ENCODE results near the gene KCNJ15.

KCNJ15 gene

DNA sequence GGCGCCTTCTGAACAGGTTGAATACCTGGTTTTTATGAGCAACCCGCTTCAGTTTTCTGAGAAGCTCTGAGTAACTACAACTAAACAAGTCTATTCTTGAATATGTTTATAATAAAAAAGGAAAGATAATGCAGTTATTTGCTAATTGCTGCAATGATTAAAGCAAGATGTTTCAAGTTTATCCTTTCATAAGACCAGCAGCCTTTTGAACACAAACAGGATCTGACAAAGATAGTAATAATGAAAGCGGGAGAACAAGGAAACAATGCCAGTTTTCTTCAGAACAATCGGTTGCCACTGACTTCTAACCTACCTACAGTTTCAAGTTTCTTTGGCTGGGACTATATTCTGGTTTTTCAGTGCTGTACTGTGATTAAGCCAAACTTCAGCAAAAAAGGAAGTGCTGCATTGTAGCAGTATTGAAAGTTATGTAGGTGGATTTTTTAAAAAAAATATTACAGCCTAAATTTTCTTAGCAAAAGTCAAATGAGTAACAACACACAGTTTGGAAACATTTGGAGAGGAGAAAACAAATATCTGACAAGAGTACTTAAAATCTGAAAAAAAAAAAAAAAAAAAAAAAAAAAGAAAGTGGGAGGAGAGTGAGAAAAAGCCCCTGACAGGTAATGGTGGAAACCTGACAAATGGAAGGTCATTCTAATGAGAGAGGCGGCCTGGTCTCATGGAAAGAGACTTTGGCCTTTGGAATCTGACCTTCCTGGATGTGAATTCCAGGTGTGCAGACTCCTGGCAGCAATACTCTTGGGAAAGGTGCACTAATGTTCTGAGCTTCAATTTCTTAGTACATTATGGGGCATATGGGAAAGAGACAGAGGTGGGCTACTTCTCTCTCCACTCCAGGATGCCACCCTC is 11.4 kb downstream of the KCNJ15 start:
- peaks cover 6% of the 10 kb centered on the region for H3K4me1 ChIP-seq (ENCODE audit: control insufficient read depth, insufficient read depth, low read length, poor library complexity, severe bottlenecking)
- no peak overlapping the region for H3K27ac ChIP-seq (ENCODE audit: low read depth, low read length, severe bottlenecking)
- no peak overlapping the region for H3K4me3 ChIP-seq (ENCODE audit: extremely low read depth, insufficient read depth, low read length, poor library complexity, severe bottlenecking)
- H3K9me3 ChIP-seq (ENCODE audit: control insufficient read depth, low read length) = no peaks in the 10 kb centered on the region
- no peaks in the 10 kb centered on the region for H3K36me3 ChIP-seq (ENCODE audit: control insufficient read depth, insufficient read depth, low read length)
- 88 to 90% methylated on average over 2 to 3 of the region's 5 CpGs for WGBS, 2 experiments (ENCODE audit: insufficient coverage in 2 of 2)

DNA sequence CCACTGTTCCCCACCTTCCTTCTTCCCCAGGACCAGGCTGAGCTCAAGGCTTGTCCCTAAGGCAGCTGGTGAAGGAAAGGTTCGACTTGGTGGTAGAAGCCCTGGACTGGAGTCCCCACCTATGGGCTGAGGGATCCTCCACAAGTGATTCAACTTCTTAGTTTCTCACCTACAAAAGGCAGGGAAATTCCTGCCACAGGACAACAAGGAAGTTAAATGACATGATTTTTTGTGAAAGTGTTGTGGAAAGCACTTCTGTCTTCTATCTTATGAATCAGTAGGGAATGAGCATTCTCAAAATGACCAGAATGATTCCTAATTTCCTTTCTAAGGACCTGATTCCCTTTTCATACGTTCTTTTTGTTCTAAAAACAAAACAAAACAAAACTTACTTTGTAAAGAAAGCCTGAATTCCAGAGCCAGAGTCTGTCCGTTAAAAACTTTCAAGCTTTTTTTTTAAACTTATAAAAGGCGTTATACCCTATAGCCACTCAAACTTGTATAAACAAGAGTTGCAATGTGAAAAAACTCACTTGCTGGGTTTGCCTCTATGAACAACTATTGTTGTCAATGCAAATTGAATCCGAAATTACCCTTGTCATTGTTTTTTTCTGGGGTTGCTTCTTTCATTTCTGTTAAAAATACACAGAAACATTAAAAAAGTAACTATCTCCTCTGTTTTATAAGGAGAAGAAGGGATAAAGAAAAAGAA is 12.2 kb downstream of the KCNJ15 start:
- no peak overlapping the region for H3K4me3 ChIP-seq (ENCODE audit: extremely low read depth, insufficient read depth, low read length, poor library complexity, severe bottlenecking)
- H3K4me1 ChIP-seq (ENCODE audit: control insufficient read depth, insufficient read depth, low read length, poor library complexity, severe bottlenecking) = peaks cover 6% of the 10 kb centered on the region
- H3K27ac ChIP-seq (ENCODE audit: low read depth, low read length, severe bottlenecking) = no peak overlapping the region
- H3K9me3 ChIP-seq (ENCODE audit: control insufficient read depth, low read length) = no peaks in the 10 kb centered on the region
- no peaks in the 10 kb centered on the region for H3K36me3 ChIP-seq (ENCODE audit: control insufficient read depth, insufficient read depth, low read length)
- WGBS, 2 experiments (ENCODE audit: insufficient coverage in 2 of 2) = 84 to 95% methylated on average over 3 to 4 of the region's 5 CpGs

DNA sequence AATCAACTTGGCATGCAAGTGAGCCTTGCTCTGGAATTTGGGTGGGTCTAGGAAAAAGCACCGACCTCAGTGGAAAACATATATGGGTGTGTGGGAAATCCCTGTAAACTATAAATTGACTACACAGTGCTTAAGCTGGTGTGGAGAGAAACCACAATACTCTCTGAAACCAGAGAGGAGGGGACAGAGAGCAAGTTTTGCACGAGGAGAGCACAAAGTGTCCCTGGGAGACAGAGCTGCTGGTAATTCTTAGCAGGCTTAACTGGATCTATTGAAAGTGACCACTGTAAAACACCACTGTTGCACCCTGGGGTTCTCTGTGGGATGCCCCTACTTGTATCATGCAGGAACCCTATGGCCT is 12.8 kb downstream of the KCNJ15 start:
- Histone ChIP-seq H3K4me3 (ENCODE audit: extremely low read depth, insufficient read depth, low read length, poor library complexity, severe bottlenecking) (no peak overlapping the region), H3K9me3 (ENCODE audit: control insufficient read depth, low read length) (no peaks in the 10 kb centered on the region), H3K27ac (ENCODE audit: low read depth, low read length, severe bottlenecking) (no peak overlapping the region), H3K4me1 (ENCODE audit: control insufficient read depth, insufficient read depth, low read length, poor library complexity, severe bottlenecking) (peaks cover 6% of the 10 kb centered on the region), H3K36me3 (ENCODE audit: control insufficient read depth, insufficient read depth, low read length) (no peaks in the 10 kb centered on the region)
- WGBS, 2 experiments (ENCODE audit: insufficient coverage in 2 of 2) = 54 to 86% methylated on average over 1 of the region's 2 CpGs

DNA sequence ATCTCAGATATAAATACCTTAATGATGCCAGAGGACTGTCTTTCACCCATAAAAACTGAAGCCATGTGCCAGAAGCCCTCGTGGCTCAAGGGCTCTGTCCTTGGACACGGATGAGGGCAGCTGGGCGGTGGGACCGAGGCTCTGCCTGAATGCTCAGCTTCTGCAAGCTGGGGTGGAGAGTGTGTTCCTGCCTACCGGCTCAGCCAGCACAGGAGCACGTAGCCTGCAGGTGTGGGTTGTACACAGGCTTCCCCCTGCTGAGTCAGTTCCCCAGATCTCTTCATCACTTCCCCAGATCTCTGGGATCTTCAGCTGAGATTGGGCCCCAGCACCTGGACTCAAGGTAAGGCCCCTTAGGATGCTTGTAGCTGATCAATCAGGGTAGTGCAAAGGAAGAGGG is 15.4 kb downstream of the KCNJ15 start:
- peaks cover 2% of the 10 kb centered on the region for H3K4me1 ChIP-seq (ENCODE audit: control insufficient read depth, insufficient read depth, low read length, poor library complexity, severe bottlenecking)
- no peaks in the 10 kb centered on the region for H3K36me3 ChIP-seq (ENCODE audit: control insufficient read depth, insufficient read depth, low read length)
- no peak overlapping the region for H3K27ac ChIP-seq (ENCODE audit: low read depth, low read length, severe bottlenecking)
- no peak overlapping the region for H3K4me3 ChIP-seq (ENCODE audit: extremely low read depth, insufficient read depth, low read length, poor library complexity, severe bottlenecking)
- 90 to 93% methylated on average over 4 to 5 of the region's 6 CpGs for WGBS, 2 experiments (ENCODE audit: insufficient coverage in 2 of 2)
- no peaks in the 10 kb centered on the region for H3K9me3 ChIP-seq (ENCODE audit: control insufficient read depth, low read length)

DNA sequence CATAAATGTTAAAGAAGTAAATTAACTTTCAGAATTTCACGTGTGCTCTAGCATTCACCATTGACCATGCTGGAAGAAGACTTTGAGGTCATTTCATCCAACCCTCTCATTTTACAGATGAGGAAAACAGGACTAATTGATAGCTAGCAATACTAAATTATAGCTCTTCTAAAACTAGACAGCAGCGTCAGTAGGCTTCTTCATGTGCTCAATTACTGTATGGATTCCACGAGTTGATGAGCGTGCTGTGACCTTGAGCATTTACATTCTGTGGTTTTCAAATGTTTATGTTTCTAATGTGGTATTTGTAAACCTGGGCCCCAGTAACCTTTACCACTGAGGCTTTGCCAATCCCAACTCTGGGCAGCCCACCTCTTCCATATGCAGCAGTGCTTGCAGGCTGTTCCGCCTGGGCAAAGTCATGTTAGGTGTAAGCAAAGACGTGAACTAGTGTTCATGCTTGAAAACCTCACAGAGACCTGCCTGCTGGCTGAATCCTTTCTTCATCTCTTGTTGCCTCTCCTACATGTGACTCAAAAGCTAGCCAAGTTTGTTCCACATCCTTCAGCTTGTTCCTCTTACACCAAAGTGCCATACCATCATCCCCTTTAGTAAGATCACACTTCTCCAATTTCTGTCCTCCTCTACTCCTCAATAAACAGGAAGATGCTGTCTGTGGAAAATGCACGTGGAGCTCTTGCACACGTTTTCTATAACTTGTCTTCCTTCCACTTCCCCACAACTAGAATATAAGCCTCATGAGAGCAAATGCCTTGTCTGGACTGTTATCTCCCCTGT is 17.2 kb downstream of the KCNJ15 start:
- Histone ChIP-seq H3K4me3 (ENCODE audit: extremely low read depth, insufficient read depth, low read length, poor library complexity, severe bottlenecking) (no peak overlapping the region), H3K27ac (ENCODE audit: low read depth, low read length, severe bottlenecking) (no peak overlapping the region), H3K4me1 (ENCODE audit: control insufficient read depth, insufficient read depth, low read length, poor library complexity, severe bottlenecking) (peaks cover 13% of the 10 kb centered on the region), H3K36me3 (ENCODE audit: control insufficient read depth, insufficient read depth, low read length) (no peaks in the 10 kb centered on the region), H3K9me3 (ENCODE audit: control insufficient read depth, low read length) (no peaks in the 10 kb centered on the region)
- 84 to 96% methylated on average over 4 to 8 of the region's 8 CpGs for WGBS, 2 experiments (ENCODE audit: insufficient coverage in 2 of 2)

DNA sequence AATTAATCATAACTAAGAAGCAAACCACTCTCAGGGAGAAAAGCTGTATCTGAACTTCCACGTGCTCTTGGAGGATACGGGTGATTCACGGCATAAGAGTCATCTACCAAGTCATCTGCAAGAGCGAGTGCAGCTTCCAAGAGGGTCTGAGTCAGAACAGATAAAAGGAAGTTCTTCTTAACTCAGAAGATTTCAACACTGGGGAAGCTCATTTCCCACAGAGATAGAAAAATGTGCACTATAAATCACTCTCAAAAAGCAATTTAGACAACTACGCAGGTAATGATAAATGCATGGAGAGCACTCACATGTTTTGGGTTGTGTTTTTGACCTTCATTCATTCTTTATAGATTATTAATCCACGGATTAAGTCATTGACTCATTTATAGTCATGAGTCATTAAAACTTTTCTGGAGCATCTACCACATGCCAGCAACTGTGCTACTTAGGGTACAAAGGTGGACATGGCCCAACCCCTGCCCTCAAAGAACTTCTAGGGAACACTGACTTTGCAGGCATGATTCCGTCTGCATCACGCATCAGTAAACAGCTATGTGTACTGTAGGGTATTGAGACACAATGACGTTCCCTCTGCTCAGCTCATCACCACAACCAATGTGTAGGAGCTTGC is 20.8 kb downstream of the KCNJ15 start:
- 78 to 80% methylated on average over 6 to 7 of the region's 9 CpGs for WGBS, 2 experiments (ENCODE audit: insufficient coverage in 2 of 2)
- no peaks in the 10 kb centered on the region for H3K36me3 ChIP-seq (ENCODE audit: control insufficient read depth, insufficient read depth, low read length)
- H3K4me3 ChIP-seq (ENCODE audit: extremely low read depth, insufficient read depth, low read length, poor library complexity, severe bottlenecking) = no peak overlapping the region

DNA sequence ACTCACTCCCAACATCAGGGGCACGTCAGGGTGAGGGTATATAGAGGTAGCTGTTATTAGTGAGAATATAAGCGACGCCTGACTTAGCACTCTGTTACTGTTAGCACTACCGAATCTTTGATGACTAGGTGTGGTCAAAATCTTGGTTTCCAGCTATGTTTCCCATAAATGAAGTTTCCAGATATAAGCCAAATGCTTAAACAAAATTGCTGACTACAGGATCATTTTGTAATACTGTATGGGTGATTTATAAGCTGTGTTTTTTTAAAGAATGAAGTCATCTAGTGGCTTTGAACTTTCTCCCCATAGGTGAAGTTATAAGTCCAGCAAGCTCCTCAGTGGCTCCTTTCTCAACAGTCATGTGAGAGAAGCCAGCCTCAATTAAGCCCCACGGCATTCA is 23.7 kb downstream of the KCNJ15 start:
- H3K36me3 ChIP-seq (ENCODE audit: control insufficient read depth, insufficient read depth, low read length) = no peaks in the 10 kb centered on the region
- no peaks in the 10 kb centered on the region for H3K9me3 ChIP-seq (ENCODE audit: control insufficient read depth, low read length)
- no peak overlapping the region for H3K27ac ChIP-seq (ENCODE audit: low read depth, low read length, severe bottlenecking)
- 83 to 87% methylated on average over 1 to 3 of the region's 5 CpGs for WGBS, 2 experiments (ENCODE audit: insufficient coverage in 2 of 2)
- H3K4me3 ChIP-seq (ENCODE audit: extremely low read depth, insufficient read depth, low read length, poor library complexity, severe bottlenecking) = no peak overlapping the region
- H3K4me1 ChIP-seq (ENCODE audit: control insufficient read depth, insufficient read depth, low read length, poor library complexity, severe bottlenecking) = peaks cover 13% of the 10 kb centered on the region

More for the DNA sequence above, 20.8 kb downstream of the KCNJ15 start:
- Histone ChIP-seq H3K9me3 (ENCODE audit: control insufficient read depth, low read length) (no peaks in the 10 kb centered on the region), H3K4me1 (ENCODE audit: control insufficient read depth, insufficient read depth, low read length, poor library complexity, severe bottlenecking) (peaks cover 13% of the 10 kb centered on the region), H3K27ac (ENCODE audit: low read depth, low read length, severe bottlenecking) (peak overlapping the region; percentile 32)

DNA sequence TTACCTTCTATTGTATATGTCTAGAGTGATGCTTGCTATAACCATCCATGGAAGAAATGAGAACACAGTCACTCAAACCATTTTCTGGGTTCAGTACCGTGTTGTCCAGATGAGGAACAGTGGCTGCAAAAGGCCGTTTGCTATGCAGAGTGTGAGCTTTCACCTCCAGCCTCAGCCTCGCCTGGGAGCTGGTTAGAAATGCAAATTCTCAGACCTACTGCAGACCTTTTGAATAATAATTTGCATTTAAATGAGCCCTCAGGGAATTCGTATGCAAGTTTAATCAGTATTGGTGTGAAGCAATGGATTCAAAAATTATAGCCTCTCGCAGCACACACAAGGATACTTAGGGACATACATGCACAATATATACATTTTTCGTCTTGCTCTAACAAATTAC is 24.1 kb downstream of the KCNJ15 start:
- no peak overlapping the region for H3K27ac ChIP-seq (ENCODE audit: low read depth, low read length, severe bottlenecking)
- H3K4me3 ChIP-seq (ENCODE audit: extremely low read depth, insufficient read depth, low read length, poor library complexity, severe bottlenecking) = no peak overlapping the region
- H3K4me1 ChIP-seq (ENCODE audit: control insufficient read depth, insufficient read depth, low read length, poor library complexity, severe bottlenecking) = peaks cover 13% of the 10 kb centered on the region
- no peaks in the 10 kb centered on the region for H3K36me3 ChIP-seq (ENCODE audit: control insufficient read depth, insufficient read depth, low read length)
- WGBS, 2 experiments (ENCODE audit: insufficient coverage in 2 of 2) = 50 to 58% methylated on average over 2 to 3 of the region's 6 CpGs
- H3K9me3 ChIP-seq (ENCODE audit: control insufficient read depth, low read length) = no peaks in the 10 kb centered on the region

DNA sequence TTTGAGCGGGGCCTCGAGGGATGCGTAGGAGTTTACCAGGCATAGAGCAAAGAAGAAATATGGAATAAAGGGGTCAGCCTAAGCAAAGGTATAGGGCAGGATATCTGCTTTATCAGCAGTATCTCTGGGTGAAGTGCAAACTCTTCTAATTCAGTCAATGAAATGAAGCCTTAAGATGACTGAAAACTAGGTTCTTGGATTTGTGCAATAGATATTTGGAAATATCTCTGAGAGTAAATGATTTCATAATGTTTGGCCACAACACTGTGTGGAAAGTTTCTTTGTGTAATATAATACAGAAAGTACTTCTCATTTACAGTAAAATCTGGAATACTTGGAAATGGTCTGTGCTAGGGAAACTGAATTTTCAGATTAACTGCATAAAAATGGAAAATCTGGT is 26.1 kb downstream of the KCNJ15 start:
- peaks cover 10% of the 10 kb centered on the region for H3K4me1 ChIP-seq (ENCODE audit: control insufficient read depth, insufficient read depth, low read length, poor library complexity, severe bottlenecking)
- no peaks in the 10 kb centered on the region for H3K9me3 ChIP-seq (ENCODE audit: control insufficient read depth, low read length)
- no peak overlapping the region for H3K4me3 ChIP-seq (ENCODE audit: extremely low read depth, insufficient read depth, low read length, poor library complexity, severe bottlenecking)
- H3K27ac ChIP-seq (ENCODE audit: low read depth, low read length, severe bottlenecking) = no peak overlapping the region
- no peaks in the 10 kb centered on the region for H3K36me3 ChIP-seq (ENCODE audit: control insufficient read depth, insufficient read depth, low read length)
- 85 to 100% methylated on average over 3 of the region's 3 CpGs for WGBS, 2 experiments (ENCODE audit: insufficient coverage in 2 of 2)

DNA sequence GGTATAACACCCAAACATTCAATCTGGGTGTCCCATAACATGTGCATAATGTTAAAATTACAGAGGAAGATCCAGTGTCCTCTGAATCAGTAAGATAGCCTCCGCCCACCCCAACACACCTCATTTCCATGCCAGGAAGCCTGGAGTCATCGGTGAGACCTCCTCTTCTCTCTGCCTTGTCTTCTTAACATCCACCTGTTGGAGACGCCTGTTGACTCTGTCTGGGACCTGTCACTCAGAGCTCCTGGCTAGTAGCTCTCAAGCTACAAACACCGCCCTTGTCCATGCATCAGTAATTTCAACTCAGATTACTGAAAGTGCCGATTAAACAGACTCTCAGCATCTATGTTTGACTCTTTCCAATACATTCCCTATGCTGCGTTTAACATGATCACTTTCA is 27.4 kb downstream of the KCNJ15 start:
- Histone ChIP-seq H3K9me3 (ENCODE audit: control insufficient read depth, low read length) (no peaks in the 10 kb centered on the region), H3K4me1 (ENCODE audit: control insufficient read depth, insufficient read depth, low read length, poor library complexity, severe bottlenecking) (peaks cover 6% of the 10 kb centered on the region), H3K27ac (ENCODE audit: low read depth, low read length, severe bottlenecking) (no peak overlapping the region), H3K36me3 (ENCODE audit: control insufficient read depth, insufficient read depth, low read length) (no peaks in the 10 kb centered on the region), H3K4me3 (ENCODE audit: extremely low read depth, insufficient read depth, low read length, poor library complexity, severe bottlenecking) (no peak overlapping the region)
- 88 to 95% methylated on average over 5 to 6 of the region's 6 CpGs for WGBS, 2 experiments (ENCODE audit: insufficient coverage in 2 of 2)

All from mesodermal cell (in vitro differentiated cells).